Hepatocyte (in vitro differentiated cells): ENCODE results near the gene FSD1L.

Experiments used
- EZH2 ChIP-seq: fragments of 200-600 bp; sonication (generic); IDR thresholded peaks from 2 replicates; pipeline ENCODE4 v1.6.1; 2016; ENCODE audit warnings: antibody characterized with exemption, mild to moderate bottlenecking, borderline replicate concordance
- EZH2phosphoT487 ChIP-seq: fragments of 200-600 bp; sonication (generic); IDR thresholded peaks from one replicate; pipeline ENCODE4 v1.6.1; 2018; ENCODE audit warnings: antibody characterized with exemption, mild to moderate bottlenecking, low read depth, moderate library complexity; ENCODE audit not compliant: unreplicated experiment, severe bottlenecking
- TF ChIP-seq, protein P1 (sequence below): fragments of 200-600 bp; sonication (generic); IDR thresholded peaks from 2 replicates; pipeline ENCODE4 v1.5.1; 2016; ENCODE audit warnings: antibody characterized with exemption, mild to moderate bottlenecking; ENCODE audit not compliant: poor library complexity

DNA sequence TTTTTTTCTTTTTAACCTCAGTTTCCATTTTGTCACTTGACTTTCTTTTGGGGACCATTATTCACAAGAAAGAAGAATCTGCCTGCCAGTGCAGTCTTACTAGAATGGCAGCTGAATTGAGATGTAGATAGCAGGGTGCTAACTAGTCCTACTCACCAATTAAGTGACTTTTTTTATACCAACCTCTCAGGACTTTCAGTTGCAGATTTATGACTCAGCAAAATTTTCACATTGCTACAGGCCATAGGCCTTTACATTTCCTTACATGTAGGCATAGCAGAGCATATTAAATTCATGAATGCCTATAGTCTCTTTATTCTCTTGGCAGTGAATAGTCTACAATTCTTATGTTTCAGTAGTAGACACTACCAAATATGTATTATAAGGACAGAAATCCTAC, 56.0 kb downstream of the FSD1L start:
- no peak for TF ChIP-seq EZH2
- TF ChIP-seq, protein P1, sequence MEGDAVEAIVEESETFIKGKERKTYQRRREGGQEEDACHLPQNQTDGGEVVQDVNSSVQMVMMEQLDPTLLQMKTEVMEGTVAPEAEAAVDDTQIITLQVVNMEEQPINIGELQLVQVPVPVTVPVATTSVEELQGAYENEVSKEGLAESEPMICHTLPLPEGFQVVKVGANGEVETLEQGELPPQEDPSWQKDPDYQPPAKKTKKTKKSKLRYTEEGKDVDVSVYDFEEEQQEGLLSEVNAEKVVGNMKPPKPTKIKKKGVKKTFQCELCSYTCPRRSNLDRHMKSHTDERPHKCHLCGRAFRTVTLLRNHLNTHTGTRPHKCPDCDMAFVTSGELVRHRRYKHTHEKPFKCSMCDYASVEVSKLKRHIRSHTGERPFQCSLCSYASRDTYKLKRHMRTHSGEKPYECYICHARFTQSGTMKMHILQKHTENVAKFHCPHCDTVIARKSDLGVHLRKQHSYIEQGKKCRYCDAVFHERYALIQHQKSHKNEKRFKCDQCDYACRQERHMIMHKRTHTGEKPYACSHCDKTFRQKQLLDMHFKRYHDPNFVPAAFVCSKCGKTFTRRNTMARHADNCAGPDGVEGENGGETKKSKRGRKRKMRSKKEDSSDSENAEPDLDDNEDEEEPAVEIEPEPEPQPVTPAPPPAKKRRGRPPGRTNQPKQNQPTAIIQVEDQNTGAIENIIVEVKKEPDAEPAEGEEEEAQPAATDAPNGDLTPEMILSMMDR, result no peak
- TF ChIP-seq EZH2phosphoT487, result no peak
